Activated CD8-positive, alpha-beta memory T cell treated with anti-CD3 and anti-CD28 coated beads for 48 hours (primary cell): ENCODE measurements around the gene ALDOC.

Source experiments
- DNase-seq, 3 experiments: peaks; one replicate each; pipeline ENCODE4 v3.0.0-alpha.2; 2020; ENCODE audit warnings: low read depth in 2 of 3, low spot score in 2 of 3

ALDOC gene

DNA sequence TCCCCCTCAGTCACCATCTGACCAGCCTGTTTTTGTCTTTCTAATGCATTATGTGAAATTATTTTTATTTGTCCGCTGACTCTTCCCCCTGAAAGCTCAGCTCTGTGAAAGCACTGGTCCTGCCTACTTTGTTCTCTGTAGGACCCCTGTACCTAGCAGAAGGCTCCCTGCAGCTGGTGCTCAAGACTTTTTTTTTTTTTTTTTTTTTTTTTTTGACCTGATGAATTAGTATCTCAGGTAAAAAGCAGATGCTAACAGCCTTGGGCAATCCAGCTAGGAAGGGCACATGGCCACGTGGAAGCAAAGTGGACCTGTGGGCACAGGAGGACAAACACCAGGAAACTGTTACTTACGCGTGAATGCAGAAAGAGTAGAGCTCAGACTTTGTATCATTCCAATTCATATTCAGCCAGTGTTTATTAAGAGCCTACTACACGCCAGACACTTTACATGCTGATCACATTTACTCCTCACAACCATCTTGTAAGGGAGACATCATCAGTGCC is 23.6 kb downstream of the ALDOC start:
- DNase-seq, result no peak

DNA sequence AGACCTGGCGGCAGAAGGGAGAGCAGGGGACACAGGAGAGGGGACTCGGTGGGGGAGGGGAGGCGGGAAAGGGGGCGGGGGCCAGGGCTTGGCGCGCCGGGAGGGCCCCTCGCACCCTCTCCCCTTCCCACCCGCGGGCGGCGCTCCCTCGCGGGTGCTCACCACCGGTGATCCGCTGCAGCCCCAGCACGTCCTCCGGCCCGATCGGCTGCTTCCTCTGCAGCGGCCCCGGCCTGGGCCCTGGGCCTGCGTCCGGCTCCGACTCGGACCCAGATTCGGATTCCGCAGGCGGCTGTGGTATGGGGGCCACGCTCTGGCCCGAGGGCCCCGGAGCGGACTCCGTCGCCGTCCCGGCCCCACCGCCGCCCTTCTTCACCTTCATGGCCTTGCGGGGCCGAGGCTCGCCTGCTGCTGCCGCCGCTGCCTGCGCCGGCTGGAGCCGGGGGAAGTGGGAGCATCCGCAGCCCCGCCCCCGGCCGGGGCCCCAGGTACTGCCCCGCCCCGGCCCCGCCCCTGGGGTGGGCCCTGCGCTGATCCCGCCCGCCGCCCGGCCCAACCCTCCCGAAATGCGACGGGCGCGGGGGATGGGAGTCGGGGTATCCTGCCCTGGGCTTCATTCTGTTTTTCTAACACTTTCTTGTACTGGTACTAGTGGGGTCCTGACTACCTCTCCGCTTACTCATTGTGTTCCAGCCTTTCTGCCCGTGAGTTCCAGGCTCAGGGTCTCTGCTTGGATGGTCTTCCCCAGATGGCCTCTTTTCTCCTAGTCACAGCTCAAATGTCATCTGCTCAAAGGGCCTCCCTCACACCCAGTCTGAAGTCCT is 24.3 kb downstream of the ALDOC start, which contains the start of gene UNC119:
UNC119 (minus strand) TSS at position 449 of the 824 bp plus-strand sequence; CDS start at position 382, 67 bp downstream.
- DNase-seq, result peak; percentile 51 to 67 (median 63)

DNA sequence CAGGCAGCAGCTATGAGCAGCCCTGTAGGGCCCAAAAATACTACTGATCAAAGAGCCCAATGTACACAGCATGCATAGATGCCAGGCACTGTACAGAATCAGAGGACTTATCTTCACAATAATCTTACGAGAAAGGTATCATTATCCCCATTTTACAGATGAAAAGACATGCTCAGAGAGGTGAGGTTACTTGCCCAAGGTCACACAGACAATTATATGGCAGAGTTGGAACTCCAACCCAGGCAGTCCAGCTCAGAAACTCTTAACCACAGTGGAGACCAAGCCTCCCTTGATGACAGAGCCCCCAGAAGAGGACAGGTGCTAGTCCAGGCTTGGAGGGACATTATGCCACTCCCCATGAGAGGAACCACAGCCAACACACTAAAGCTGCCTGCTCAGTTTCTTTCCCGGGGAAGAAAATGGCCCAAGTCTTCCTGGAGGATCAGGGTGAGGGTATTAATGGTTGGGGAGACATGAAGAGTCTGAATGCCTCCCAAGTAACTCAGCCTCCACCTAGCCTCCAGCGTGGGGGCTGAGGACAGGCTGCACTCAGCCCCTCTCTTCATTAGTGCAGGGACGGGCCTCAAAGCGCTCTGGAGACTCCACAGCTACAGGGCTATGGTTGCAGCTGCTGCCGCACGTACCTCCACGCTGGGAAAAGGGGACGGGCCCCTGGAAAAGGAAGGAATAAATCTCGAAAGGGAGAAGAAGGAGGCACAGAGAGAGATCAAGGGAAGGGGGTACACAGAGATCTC is 25.1 kb downstream of the ALDOC start:
- no peak for DNase-seq

DNA sequence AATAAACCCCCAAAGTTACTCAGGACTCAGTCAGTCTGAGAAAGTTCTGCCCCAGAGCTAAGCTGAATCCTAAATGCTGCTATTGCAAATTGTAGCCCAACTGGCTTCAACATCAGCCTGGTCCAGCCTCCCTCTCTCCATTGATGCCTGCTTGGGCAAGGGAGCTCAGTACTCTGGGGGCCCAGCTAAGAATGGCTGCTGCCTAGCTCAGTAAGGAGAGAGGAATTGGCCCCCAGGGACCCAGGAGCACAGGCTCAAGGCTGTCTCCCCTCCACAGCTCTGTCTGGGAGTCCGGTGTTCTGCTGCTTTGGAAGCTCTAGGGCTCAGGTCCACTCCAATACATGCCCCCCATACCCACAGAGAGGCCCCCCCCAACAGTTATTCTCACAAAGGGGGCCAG is 25.8 kb downstream of the ALDOC start:
- DNase-seq, result no peak

DNA sequence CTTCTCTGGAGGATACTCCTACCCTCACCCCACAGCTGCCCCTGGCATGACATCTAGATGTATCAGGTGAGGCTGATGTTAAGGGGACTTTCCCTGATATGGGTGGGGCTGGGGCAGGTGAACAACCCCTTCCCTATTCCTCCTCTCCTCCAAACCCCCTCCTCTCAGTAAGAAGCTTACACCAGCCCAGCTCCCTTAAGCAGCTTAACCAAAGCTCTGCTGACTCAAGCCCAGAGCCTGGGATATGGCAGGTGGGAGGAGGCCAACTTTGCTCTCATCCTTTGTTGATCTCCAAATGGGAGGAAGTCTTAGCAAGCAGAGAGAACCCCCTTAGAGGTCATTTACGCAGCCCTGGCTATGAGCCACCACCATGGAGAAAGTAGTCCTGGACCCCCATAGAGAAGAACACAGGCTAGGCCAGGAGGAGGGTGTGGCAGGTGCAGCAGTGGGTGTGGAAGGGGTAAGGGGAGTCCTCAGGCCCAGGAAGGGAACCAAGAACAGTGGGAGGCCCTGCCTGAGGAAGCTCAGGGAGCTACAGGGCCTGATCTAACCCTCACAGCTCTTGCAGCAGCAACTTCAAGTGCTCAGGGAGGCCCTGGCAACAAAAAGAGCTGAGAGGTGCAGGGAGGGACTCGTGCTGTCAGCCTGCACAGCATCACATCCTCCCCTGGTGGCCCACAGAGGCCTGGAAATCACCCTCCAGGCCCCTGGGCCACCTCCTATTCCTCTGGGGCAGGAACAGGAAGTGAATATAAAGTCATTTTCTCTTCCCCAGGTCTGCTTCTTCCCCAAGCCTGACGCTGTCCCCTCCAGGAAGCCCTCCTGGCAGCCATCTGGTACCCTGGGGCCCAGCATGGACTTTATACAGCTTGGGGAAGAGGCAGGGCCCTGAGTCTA is 27.2 kb downstream of the ALDOC start:
- DNase-seq, result peak in 1 of 3 experiments; percentile 38

DNA sequence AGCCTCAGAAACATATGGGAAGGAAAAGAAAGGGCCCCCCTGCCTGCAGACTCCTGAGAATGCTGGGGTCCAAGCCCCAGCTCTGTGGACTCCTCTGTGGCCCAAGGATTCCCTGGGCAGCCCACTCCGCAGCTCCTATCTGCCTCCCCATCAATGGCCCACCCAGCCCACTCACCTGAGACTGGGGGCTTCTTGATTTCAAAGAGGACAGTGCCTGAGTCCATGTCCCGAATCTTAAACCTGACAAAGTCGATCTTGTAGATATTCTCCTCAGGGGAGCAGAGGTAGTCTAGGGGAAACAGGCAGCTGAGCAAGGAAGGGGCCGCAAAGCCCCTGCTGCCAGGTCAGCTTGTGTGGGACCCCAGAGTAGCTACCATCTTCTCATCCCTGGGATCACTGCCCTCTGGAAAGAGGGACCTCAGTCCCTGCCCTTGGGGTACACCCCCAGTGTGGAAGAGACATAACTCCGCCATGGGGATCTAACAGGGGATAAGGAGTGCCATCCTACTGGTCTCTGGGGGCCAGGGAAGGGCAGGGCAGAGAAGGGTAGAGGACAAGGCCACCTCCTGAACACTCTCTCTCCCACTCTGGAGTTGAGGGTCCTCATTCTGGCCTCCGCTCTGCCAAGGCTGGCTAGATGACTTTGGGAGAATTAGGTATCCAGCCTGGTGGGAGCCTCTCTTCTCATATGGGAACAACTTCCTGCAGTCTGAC is 28.1 kb downstream of the ALDOC start:
- DNase-seq, result no peak

DNA sequence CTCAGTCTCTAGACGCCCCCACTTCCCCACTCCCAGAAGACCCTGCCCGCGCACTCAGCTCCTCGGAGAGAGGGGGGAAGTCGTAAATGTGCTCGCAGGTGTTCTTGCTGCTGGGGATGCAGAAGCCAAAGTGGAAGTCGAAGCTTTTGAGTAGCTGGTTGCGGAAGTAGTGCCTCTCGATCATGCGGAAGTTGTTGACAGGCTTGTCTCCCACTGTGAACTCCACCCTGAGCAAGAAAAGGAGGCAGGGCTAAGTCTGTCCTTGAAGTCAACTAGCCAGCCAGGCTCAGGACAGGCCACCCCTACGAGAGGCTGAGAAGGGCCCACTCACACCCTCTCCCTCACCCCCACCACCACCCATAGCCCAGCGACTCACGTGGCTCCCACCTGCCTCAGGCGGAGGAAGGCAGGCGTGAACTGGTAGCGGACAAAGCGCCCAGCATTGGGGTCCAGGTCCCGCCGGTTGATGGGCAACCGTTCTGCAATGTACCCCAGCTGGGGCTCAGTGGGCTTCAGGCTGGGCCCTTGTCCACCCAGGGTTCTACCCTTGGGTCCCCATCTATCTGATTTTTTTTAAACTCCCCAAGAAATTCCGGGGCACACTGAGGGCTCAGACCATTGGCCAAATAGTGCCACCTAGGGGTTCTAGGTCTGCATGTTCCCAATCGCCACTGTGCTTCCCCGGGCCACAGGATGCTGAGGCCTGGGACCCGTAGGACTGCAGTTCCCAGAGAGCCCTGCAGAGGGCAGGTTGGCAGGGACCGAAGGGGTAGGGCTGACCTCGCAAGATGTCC is 28.9 kb downstream of the ALDOC start:
- DNase-seq, result peak; percentile 53 to 63 (median 59)

DNA sequence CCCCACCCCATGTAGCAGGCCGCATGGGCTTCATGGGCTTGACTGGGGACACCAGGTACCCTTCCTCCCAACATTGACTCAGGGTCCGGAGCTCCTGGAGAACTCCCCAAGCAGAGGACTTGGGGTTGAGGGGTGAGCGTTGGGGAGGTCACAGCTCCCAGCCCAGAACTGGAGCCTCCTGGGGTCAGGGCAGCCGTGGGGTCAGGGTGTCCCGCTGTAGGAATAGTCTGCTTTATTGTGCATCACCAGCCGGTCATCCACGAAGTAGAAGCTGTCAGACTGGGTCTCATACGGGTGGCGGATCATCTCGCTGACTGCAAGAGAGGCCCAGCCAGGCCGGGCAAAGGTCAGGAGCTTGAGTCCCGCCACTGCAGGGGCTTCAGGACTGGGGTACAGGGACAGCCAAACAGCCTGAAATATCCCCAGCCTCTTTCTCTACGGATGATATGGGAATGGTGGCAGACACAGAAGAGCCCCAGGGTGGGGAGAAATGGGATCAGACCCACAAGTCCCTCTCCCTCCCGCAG is 29.5 kb downstream of the ALDOC start:
- no peak for DNase-seq

DNA sequence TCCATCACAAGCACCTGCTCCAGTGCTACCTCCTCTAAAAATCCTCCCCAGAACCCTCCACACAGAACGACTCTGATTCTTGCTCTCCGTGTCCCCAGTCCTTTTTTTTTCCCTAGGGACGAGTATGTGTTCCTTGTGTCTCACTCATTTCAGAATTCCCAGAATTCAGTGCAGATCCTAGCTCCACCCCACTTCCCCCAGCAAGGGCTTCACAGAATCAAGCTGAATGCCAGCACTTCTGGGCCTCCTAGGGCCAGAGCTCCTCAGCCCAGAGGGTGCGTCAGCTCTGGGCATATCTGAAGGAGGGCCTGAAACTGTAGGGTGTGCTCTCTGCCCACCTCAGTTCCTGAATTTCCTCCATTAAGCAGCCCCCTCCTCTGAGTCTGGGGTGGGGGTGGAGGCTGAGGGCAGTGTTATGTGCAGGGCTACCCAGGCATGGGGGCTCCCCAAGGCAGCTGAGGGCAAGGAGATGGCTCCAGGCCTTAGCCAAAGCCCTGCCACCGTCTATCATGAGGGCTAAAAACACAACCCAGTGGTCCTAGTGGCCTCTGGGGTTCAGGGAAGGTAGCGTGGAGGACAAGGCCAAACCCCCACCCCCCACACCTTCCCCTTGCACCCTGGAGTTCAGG is 30.8 kb downstream of the ALDOC start:
- no peak for DNase-seq

DNA sequence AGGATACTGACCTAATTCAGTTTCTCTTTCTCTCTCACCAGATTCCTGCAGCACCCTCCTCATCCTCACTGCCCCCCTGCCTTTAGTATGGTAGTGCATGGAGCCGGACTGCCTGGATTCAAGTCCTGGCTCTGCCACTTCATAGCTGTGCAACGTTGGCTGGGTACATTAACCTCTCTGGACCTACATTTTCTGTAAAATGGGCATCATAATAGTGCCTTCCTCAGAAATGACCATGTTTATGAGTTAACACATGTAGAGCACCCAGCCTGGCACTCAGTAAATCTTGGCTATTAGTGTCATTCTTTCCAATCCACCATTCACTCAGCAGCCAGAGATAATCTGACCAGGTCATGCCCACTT is 31.6 kb downstream of the ALDOC start:
- DNase-seq, result no peak

DNA sequence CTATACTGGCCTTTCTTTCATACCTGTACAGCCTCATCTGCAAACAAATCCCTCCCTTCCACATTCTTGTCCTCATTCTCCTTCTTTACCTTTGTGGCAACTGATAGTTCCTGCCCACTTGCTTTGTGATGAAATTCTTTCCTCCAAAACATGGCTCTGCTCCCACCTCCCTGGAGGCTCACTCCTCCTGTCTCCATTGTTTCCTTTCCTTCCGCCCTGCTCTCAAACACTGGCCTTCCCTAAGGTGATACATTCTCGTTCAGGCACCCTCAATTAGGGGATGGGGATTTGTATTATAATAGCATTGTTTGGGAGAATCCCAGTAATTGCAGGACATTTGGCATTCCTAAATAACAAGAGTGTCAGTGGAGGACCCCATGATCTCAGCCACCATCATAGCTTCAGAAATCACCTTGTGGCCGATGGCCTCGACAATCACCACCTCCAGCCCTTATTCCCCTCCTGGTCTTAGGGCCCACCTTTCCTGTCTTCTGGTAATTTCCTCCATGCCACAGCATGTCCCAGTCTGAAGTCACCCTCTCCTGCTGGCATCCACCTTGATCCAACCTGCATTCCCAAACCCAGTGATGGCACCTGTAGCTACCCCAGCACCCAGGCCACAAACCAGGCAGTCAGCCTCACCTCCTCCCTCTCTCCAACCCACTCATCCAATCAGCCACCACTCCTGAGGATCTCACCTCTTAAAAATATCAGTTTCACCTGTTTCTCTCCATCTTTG is 32.1 kb downstream of the ALDOC start:
- no peak for DNase-seq

DNA sequence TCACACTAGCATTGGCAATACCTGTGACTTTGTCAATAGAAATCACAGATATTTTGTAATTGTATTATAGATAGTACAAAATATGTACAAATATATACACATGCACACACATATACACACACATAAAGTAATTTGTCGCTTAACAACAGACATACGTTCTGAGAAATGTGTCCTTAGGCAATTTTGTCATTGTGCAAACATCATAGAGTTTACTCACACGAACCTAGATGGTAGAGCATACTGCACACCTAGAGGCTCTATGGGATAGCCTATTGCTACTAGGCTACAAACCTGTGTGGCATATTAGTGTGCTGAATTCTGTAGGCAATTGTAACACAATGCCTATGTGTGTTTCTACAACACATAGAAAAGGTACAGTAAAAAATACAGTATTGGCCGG is 35.3 kb downstream of the ALDOC start:
- no peak for DNase-seq

DNA sequence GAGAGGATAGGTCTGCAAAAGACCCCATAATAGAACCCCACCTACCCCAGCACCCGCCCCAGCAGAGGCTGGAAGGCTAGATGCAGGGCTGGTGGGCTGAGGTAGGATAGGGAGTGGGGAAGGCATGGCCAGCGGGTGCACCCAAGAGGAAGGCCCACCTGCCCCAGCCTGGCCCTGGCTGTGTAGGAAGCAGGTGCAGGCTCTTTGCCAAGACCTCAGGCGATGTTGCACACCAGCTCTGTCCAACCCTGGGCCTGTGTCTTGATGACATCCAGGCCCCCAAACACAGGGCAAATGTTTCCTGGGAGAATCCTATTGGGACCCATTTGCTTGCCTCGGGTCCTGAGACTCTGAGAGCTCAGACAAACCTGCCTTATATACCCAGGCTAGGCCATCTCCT is 36.5 kb downstream of the ALDOC start:
- no peak for DNase-seq

DNA sequence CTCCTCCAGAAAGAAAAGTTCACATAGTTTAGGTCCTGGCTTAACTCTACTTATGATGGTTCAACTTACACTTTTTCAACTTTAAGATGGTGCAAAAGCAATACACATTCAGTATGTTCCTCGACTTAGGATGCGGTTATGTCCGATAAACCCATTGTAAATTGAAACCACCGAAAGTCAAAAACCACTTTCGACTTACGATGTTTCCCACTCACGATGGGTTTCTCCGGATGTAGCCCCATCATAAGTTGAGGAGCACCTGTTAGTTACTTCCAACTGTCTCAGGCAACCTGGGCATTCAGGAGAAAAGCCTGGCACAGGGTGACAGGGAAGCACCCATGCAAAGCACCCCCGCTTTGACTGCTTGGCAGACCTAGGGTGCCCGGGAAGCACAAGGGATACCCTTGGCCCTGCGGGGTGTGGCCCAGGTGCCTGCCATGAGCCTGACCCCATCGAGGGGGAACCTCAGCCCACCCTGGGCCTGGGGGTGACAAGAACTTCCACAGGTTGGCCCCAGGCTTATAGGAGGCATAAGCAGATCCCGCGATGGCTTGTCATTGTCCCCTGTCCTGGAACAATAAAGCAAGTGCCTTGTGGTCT is 38.3 kb downstream of the ALDOC start:
- DNase-seq, result no peak

DNA sequence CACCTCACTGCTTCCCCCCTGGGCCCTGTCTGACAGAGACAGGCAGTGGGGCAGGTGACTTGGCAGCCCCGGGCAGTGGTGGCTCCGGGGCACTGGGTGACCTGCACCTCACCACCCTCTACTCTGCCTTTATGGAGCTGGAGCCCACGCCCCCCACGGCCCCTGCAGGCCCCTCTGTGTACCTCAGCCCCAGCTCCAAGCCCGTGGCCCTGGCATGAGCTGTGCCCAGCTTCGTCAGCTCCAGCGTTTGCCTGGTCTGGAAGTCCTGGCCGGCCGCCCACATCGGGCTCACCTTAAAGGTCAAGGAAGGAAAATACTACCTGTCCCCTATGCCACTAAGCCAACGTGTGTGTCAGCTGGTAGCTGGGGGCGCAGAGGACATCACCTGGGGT is 39.5 kb downstream of the ALDOC start:
- no peak for DNase-seq

DNA sequence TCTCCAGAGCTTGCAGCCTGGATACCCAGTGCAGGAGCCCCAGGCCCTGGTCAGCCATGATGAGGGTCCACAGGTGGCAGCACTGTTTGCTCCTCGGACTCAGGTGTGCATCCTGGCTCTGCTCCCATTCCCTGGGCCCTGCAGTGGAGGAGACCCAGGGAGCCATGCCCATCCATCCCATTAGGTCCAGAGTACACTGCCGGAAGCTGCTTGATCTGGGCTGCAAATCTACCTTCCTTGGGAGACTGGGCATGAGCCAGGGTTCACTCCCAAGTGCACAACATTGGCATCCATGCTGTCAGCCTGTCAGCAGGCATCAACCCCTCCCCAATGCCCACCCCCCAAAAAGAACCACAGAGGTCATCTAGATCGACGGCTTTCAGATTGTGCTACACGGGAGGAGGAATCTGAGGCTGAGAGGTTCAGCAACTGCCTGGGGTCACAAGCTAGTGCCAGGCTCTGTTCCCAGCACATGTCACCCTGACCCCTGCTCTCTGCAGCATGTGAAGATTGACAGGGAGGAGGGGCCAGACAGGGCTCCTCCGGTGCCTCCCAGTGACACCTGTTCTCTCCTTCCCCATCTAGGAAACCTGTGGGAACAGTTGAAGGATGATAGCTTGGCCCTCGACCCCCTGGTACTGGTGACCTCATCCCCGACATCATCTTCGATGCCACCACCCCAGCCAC is 40.0 kb downstream of the ALDOC start:
- DNase-seq, result no peak

DNA sequence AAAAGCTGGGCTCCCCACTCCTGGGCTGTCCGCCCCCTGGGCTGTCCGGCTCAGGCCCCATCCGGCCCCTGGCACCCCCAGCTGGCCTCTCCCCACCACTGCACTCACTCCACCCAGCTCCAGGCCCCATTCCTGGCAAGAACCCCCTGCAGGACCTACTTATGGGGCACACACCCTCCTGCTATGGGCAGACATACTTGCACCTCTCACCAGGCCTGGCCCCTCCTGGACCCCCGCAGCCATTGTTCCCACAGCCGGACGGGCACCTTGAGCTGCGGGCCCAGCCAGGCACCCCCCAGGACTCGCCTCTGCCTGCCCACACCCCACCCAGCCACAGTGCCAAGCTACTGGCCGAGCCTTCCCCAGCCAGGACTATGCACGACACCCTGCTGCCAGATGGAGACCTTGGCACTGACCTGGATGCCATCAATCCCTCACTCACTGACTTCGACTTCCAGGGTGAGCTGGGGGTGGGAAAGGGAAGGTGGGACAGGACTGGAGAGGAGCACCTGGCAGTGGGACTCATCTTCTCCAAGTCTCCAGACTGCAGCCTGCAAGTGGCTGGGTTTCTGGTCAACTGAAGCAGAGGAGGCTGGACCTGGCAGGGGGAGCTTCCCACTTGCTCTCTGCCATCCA is 41.8 kb downstream of the ALDOC start:
- DNase-seq, result no peak
